Heart left ventricle (tissue), 13 donors: Measurements from ENCODE around the gene CDC27.

ENCODE experiments used
- POLR2A ChIP-seq, 2 donors: fragments of 450-650 bp; IDR thresholded peaks; one replicate each; pipeline ENCODE4 v1.6.1; 2017; ENCODE audit warnings: antibody characterized with exemption in 2 of 2, mild to moderate bottlenecking in 2 of 2, moderate library complexity in 2 of 2
- TF ChIP-seq, protein P1 (sequence below), 12 donors: fragments of 200-600 bp; sonication (generic) in 4 of 12; IDR thresholded peaks; one replicate each; pipeline versions ENCODE4 v1.5.0 to v1.8.0; 2018 to 2022; ENCODE audit warnings: antibody characterized with exemption in 12 of 12, mild to moderate bottlenecking in 5 of 12
- donor health status: ischemic (EF 13 %, LVEDD 7.1; RV severe dilation, severe dysfunction).
- donor health status: DM: no; HTN: yes; CAD: no.
- donor health status: DM: no; HTN: no; CAD: no.
- donor health status: ischemic (EF 25% LVEDD 6.9; RV normal size, moderate dysfunction).
- donor health status: ischemic (EF 25% LVEDD 5.7; RV mildly dilated, moderate dysfunction).
- donor health status: ischemic (EF 35%, LVEDD 5.7; RV mildly dilated, moderate dysfunction).
- donor health status: nonischemic (EF 11% LVEDD 7.7; RV severe dilation, severe dysfunction).
- donor health status: DM: yes; HTN: yes; CAD: no.
- donor health status: PGD.
- donor health status: ischemic (EF 29% LVEDD 5.4; RV normal size, mild dysfunction).
- donor health status: nonischemic (EF 23%, LVEDD 6.1; RV moderate dilation, normal function).

DNA sequence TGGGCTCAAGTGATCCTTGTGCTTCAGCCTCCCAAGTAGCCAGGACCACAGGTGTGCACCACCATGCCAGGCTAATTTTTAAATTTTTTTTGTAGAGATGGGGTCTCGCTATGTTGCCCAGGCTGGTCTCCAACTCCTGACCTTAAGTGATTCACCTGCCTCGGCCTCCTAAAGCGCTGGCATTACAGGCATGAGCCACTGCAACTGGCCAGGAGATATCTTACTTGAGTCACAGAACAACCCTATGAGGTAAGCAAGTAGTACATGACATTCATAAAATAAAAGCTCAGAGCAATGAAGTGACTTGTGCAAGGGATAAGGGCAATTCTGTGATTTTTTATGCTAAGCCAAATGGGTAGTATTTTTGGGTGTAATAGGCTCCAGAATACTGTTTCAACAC, 57.3 kb downstream of the CDC27 start:
- TF ChIP-seq POLR2A (IDR thresholded peaks at IDR 0.05) = no peak
- TF ChIP-seq, protein P1, sequence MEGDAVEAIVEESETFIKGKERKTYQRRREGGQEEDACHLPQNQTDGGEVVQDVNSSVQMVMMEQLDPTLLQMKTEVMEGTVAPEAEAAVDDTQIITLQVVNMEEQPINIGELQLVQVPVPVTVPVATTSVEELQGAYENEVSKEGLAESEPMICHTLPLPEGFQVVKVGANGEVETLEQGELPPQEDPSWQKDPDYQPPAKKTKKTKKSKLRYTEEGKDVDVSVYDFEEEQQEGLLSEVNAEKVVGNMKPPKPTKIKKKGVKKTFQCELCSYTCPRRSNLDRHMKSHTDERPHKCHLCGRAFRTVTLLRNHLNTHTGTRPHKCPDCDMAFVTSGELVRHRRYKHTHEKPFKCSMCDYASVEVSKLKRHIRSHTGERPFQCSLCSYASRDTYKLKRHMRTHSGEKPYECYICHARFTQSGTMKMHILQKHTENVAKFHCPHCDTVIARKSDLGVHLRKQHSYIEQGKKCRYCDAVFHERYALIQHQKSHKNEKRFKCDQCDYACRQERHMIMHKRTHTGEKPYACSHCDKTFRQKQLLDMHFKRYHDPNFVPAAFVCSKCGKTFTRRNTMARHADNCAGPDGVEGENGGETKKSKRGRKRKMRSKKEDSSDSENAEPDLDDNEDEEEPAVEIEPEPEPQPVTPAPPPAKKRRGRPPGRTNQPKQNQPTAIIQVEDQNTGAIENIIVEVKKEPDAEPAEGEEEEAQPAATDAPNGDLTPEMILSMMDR (IDR thresholded peaks at IDR 0.05) = no peak
